GM04503 (cell line): ENCODE results near the gene MUC13.

Experiments used
- DNase-seq: peaks from one replicate; pipeline ENCODE4 v3.0.0-alpha.2; 2012; ENCODE audit warnings: low read depth

Gene MUC13

GRCh38 chr3:124873226-124873625, 61.3 kb downstream of the MUC13 start:
- no peak for DNase-seq

- DNase-seq: no peak
Measured at GRCh38 chr3:124867511-124867910, 67.0 kb downstream of the MUC13 start.

- no peak for DNase-seq
Measured at GRCh38 chr3:124862006-124862405, 72.5 kb downstream of the MUC13 start.

DNA sequence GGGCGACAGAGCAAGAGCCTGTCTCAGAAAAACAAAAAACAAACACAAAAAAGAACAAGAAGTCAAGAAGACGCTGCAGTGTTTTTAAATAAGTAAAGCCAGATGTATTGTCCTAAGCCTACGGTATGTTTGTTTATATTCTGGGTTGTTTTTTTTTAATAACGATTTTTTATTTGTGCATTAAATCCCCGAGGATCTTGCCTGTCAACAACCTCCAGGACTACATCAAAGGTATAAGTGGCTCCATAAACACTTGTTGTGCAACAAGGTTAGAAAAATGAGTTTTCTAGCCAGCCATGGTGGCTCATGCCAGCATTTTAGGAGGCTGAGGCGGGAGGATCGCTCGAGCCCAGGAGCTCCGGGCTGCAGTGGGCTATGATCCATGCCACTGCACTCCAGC, 73.5 kb downstream of the MUC13 start:
- DNase-seq: no peak

DNA sequence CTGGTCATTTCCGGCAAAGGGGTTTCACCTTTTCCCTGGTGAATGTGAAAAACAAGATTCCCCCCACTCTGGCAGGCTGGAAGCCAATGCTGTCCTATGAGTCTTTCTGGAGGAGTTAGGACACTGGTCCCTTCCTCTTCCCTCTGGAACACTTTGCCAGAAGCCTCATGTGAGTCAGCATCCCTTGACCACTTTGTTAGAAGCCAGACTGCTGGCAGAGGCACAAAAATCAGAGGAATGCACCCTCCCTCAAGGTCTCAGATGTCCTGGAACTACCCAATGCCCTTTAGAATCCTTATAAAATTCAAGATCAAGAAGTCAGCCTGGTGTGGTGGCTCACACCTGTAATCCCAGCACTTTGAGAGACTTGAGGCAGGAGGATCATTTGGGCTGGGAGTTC, 74.0 kb downstream of the MUC13 start:
- peak; percentile 97 for DNase-seq

GRCh38 chr3:124859025-124859424, 75.5 kb downstream of the MUC13 start:
- no peak for DNase-seq

DNA sequence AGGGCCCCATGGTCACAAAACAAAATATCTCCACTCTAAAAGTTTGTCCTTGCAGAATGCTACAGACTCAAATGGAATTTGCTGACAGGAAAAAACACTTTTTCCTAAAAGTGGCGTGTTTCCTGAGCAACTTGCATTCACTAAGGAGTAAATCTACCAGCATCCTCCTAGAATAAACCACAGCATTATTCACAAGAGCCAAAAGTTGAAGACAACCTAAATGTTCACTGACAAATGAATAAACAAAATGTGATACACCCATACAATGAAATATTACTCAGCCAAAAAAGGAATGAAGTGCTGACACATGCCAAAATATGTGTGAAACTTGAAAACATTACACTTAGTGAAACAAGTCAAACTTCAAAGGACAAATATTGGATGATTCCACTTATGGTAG, 76.3 kb downstream of the MUC13 start:
- peak; percentile 67 for DNase-seq

- DNase-seq: no peak
Measured at GRCh38 chr3:124856677-124857076, 77.9 kb downstream of the MUC13 start.
